ENCODE results near the gene TPSB2. TPM values are rescaled to one million over a fixed set of nuclear protein-coding genes. Genes with fewer than 3 reads are reported as not detected.
"Not testable (repeated sequence)": the region's sequence is repeated elsewhere in the genome, so short reads cannot be mapped to it uniquely, and the experiment has no call there.

Gene TPSB2
- total RNA-seq, 1 donor = not detected

GRCh38 chr16:1255276-1256122 is 25.5 kb upstream of the TPSB2 start, which contains the start of gene TPSD1:
Gene TPSD1 (plus strand): TSS chr16:1256069. CDS start chr16:1256281, 212 bp downstream.
- not testable (repeated sequence) for H3K4me1 ChIP-seq (ENCODE audit: insufficient read depth, low read length); H3K27me3 ChIP-seq (ENCODE audit: insufficient read depth, low read length); H3K9me3 ChIP-seq (ENCODE audit: low read depth, low read length); H3K4me3 ChIP-seq (ENCODE audit: low read length)

GRCh38 chr16:1254821-1255220 is 24.8 kb upstream of the TPSB2 start:
- H3K27me3 ChIP-seq (ENCODE audit: insufficient read depth, low read length); H3K4me3 ChIP-seq (ENCODE audit: low read length); H3K4me1 ChIP-seq (ENCODE audit: insufficient read depth, low read length); H3K9me3 ChIP-seq (ENCODE audit: low read depth, low read length): not testable (repeated sequence)

- not testable (repeated sequence) for H3K9me3 ChIP-seq (ENCODE audit: low read depth, low read length); H3K4me1 ChIP-seq (ENCODE audit: insufficient read depth, low read length); H3K27me3 ChIP-seq (ENCODE audit: insufficient read depth, low read length); H3K4me3 ChIP-seq (ENCODE audit: low read length)
Observed at GRCh38 chr16:1253701-1254364, 23.8 kb upstream of the TPSB2 start.

- peaks cover 14% of the 10 kb centered on the region for H3K4me1 ChIP-seq (ENCODE audit: insufficient read depth, low read length)
- H3K9me3 ChIP-seq (ENCODE audit: low read depth, low read length); H3K27me3 ChIP-seq (ENCODE audit: insufficient read depth, low read length); H3K4me3 ChIP-seq (ENCODE audit: low read length): not testable (repeated sequence)
Observed at GRCh38 chr16:1249031-1249755, 19.2 kb upstream of the TPSB2 start.

- H3K4me1 ChIP-seq (ENCODE audit: insufficient read depth, low read length) = peaks cover 14% of the 10 kb centered on the region
- H3K27me3 ChIP-seq (ENCODE audit: insufficient read depth, low read length); H3K9me3 ChIP-seq (ENCODE audit: low read depth, low read length); H3K4me3 ChIP-seq (ENCODE audit: low read length): not testable (repeated sequence)
Observed at GRCh38 chr16:1247903-1248537, 18.0 kb upstream of the TPSB2 start.

- no peaks in the 10 kb centered on the region for H3K9me3 ChIP-seq (ENCODE audit: low read depth, low read length)
- no peak overlapping the region for H3K4me3 ChIP-seq (ENCODE audit: low read length)
- H3K27me3 ChIP-seq (ENCODE audit: insufficient read depth, low read length) = peaks cover 3% of the 10 kb centered on the region
- H3K4me1 ChIP-seq (ENCODE audit: insufficient read depth, low read length) = peaks cover 14% of the 10 kb centered on the region
Observed at GRCh38 chr16:1245452-1246020, 15.6 kb upstream of the TPSB2 start.

GRCh38 chr16:1244881-1245280 is 14.9 kb upstream of the TPSB2 start:
- Histone ChIP-seq H3K4me1 (ENCODE audit: insufficient read depth, low read length) (peaks cover 14% of the 10 kb centered on the region), H3K9me3 (ENCODE audit: low read depth, low read length) (no peaks in the 10 kb centered on the region), H3K4me3 (ENCODE audit: low read length) (no peak overlapping the region), H3K27me3 (ENCODE audit: insufficient read depth, low read length) (peaks cover 3% of the 10 kb centered on the region)

- H3K27me3 ChIP-seq (ENCODE audit: insufficient read depth, low read length); H3K9me3 ChIP-seq (ENCODE audit: low read depth, low read length); H3K4me3 ChIP-seq (ENCODE audit: low read length): not testable (repeated sequence)
- H3K4me1 ChIP-seq (ENCODE audit: insufficient read depth, low read length) = peaks cover 14% of the 10 kb centered on the region
Observed at GRCh38 chr16:1243907-1244850, 14.2 kb upstream of the TPSB2 start.

- not testable (repeated sequence) for H3K9me3 ChIP-seq (ENCODE audit: low read depth, low read length); H3K4me3 ChIP-seq (ENCODE audit: low read length); H3K27me3 ChIP-seq (ENCODE audit: insufficient read depth, low read length)
- peaks cover 14% of the 10 kb centered on the region for H3K4me1 ChIP-seq (ENCODE audit: insufficient read depth, low read length)
Observed at GRCh38 chr16:1243363-1243762, 13.4 kb upstream of the TPSB2 start.

GRCh38 chr16:1241081-1241480 is 11.1 kb upstream of the TPSB2 start:
- H3K4me3 ChIP-seq (ENCODE audit: low read length); H3K9me3 ChIP-seq (ENCODE audit: low read depth, low read length); H3K27me3 ChIP-seq (ENCODE audit: insufficient read depth, low read length): not testable (repeated sequence)
- H3K4me1 ChIP-seq (ENCODE audit: insufficient read depth, low read length) = peaks cover 11% of the 10 kb centered on the region

GRCh38 chr16:1240436-1240835 is 10.5 kb upstream of the TPSB2 start, which contains the start of gene TPSAB1:
Gene TPSAB1 (plus strand): TSS chr16:1240705. CDS start chr16:1240939, 234 bp downstream.
- not testable (repeated sequence) for H3K27me3 ChIP-seq (ENCODE audit: insufficient read depth, low read length); H3K4me1 ChIP-seq (ENCODE audit: insufficient read depth, low read length); H3K9me3 ChIP-seq (ENCODE audit: low read depth, low read length); H3K4me3 ChIP-seq (ENCODE audit: low read length)

GRCh38 chr16:1239575-1239974 is 9.6 kb upstream of the TPSB2 start:
- not testable (repeated sequence) for H3K9me3 ChIP-seq (ENCODE audit: low read depth, low read length); H3K27me3 ChIP-seq (ENCODE audit: insufficient read depth, low read length); H3K4me3 ChIP-seq (ENCODE audit: low read length); H3K4me1 ChIP-seq (ENCODE audit: insufficient read depth, low read length)

- not testable (repeated sequence) for H3K4me3 ChIP-seq (ENCODE audit: low read length); H3K27me3 ChIP-seq (ENCODE audit: insufficient read depth, low read length); H3K9me3 ChIP-seq (ENCODE audit: low read depth, low read length); H3K4me1 ChIP-seq (ENCODE audit: insufficient read depth, low read length)
Observed at GRCh38 chr16:1238909-1239308, 8.9 kb upstream of the TPSB2 start.

GRCh38 chr16:1237990-1238389 is 8.0 kb upstream of the TPSB2 start:
- H3K4me3 ChIP-seq (ENCODE audit: low read length) = no peak overlapping the region
- H3K9me3 ChIP-seq (ENCODE audit: low read depth, low read length) = no peaks in the 10 kb centered on the region
- no peaks in the 10 kb centered on the region for H3K27me3 ChIP-seq (ENCODE audit: insufficient read depth, low read length)
- no peaks in the 10 kb centered on the region for H3K4me1 ChIP-seq (ENCODE audit: insufficient read depth, low read length)
